Measurements from ENCODE around the gene MED15. TPM values are rescaled to one million over a fixed set of nuclear protein-coding genes. Genes with fewer than 3 reads are reported as not detected.

MED15 gene
- total RNA-seq, 4 donors from 2014 or later = 35.1 to 88.9 (median 49.9) TPM

GRCh38 chr22:20566420-20567260 lies 59.2 kb downstream of the MED15 start:
- no peak for TF ChIP-seq CTCF (IDR thresholded peaks at IDR 0.05; ENCODE audit: low read depth)

GRCh38 chr22:20567371-20567847 lies 60.0 kb downstream of the MED15 start:
- TF ChIP-seq CTCF (IDR thresholded peaks at IDR 0.05; ENCODE audit: low read depth) = no peak

- no peak for TF ChIP-seq CTCF (IDR thresholded peaks at IDR 0.05; ENCODE audit: low read depth)
These were observed 60.6 kb downstream of the MED15 start for GRCh38 chr22:20567993-20568417.

- no peak for TF ChIP-seq CTCF (IDR thresholded peaks at IDR 0.05; ENCODE audit: low read depth)
These were observed 61.2 kb downstream of the MED15 start for GRCh38 chr22:20568502-20569058.

GRCh38 chr22:20569059-20570058 lies 61.9 kb downstream of the MED15 start:
- TF ChIP-seq CTCF (IDR thresholded peaks at IDR 0.05; ENCODE audit: low read depth) = no peak

- no peak for TF ChIP-seq CTCF (IDR thresholded peaks at IDR 0.05; ENCODE audit: low read depth)
These were observed 63.7 kb downstream of the MED15 start for GRCh38 chr22:20571078-20571503.
